Measurements from ENCODE around the gene MAOA.
"Not testable (repeated sequence)": the region's sequence is repeated elsewhere in the genome, so short reads cannot be mapped to it uniquely, and the experiment has no call there.

MAOA gene

GRCh38 chrX:43656005-43656494, at the start of gene MAOA:
MAOA (plus strand) TSS chrX:43656299; CDS start chrX:43656342, 43 bp downstream.
- peak; percentile 18 for DNase-seq

- no peak for DNase-seq
These were observed 43.7 kb upstream of the MAOA start for GRCh38 chrX:43612400-43612799.

GRCh38 chrX:43615660-43616059, 40.4 kb upstream of the MAOA start:
- DNase-seq = no peak

GRCh38 chrX:43618366-43619205, 37.5 kb upstream of the MAOA start:
- no peak for DNase-seq

- not testable (repeated sequence) for DNase-seq
These were observed 36.2 kb upstream of the MAOA start for GRCh38 chrX:43619861-43620260.

- no peak for DNase-seq
These were observed 29.0 kb upstream of the MAOA start for GRCh38 chrX:43627147-43627546.

- no peak for DNase-seq
These were observed 28.4 kb upstream of the MAOA start for GRCh38 chrX:43627669-43628068.

- DNase-seq = no peak
These were observed 26.9 kb upstream of the MAOA start for GRCh38 chrX:43629229-43629628.

- DNase-seq = no peak
These were observed 24.3 kb upstream of the MAOA start for GRCh38 chrX:43631841-43632240.

- no peak for DNase-seq
These were observed 23.0 kb upstream of the MAOA start for GRCh38 chrX:43633081-43633480.

GRCh38 chrX:43633757-43634156, 22.3 kb upstream of the MAOA start:
- no peak for DNase-seq

- DNase-seq = no peak
These were observed 15.6 kb upstream of the MAOA start for GRCh38 chrX:43640482-43640881.

- no peak for DNase-seq
These were observed 14.4 kb upstream of the MAOA start for GRCh38 chrX:43641691-43642090.

- DNase-seq = no peak
These were observed 12.9 kb upstream of the MAOA start for GRCh38 chrX:43643201-43643600.

GRCh38 chrX:43643662-43644061, 12.4 kb upstream of the MAOA start:
- no peak for DNase-seq

- no peak for DNase-seq
These were observed 11.9 kb upstream of the MAOA start for GRCh38 chrX:43644124-43644701.

- DNase-seq = no peak
These were observed 9.3 kb upstream of the MAOA start for GRCh38 chrX:43646800-43647199.

GRCh38 chrX:43654431-43655150, 1.5 kb upstream of the MAOA start:
- DNase-seq = peak; percentile 81

- DNase-seq = peak; percentile 9
These were observed 721 bp upstream of the MAOA start for GRCh38 chrX:43655151-43656004.

GRCh38 chrX:43657671-43658070, 1.6 kb downstream of the MAOA start:
- no peak for DNase-seq

GRCh38 chrX:43661521-43662240, 5.6 kb downstream of the MAOA start:
- no peak for DNase-seq

GRCh38 chrX:43663173-43663572, 7.1 kb downstream of the MAOA start:
- no peak for DNase-seq

All from activated CD4-positive, alpha-beta T cell treated with anti-CD3 and anti-CD28 coated beads, Interleukin-2, amount 50 U/mL, for 1 hour (primary cell).